ENCODE measurements around the gene NFKBIB. TPM values are rescaled to one million over a fixed set of nuclear protein-coding genes. Genes with fewer than 3 reads are reported as not detected.

Gene NFKBIB
- polyA plus RNA-seq, 3 donors, result 6.7 to 29.4 (median 9.0) TPM

- Histone ChIP-seq H3K9me3 (replicated peaks in 1 of 2; ENCODE audit: control insufficient read depth in 1 of 2, insufficient read depth in 1 of 2, low read length in 2 of 2) (no peaks in the 10 kb centered on the region), H3K4me3 (replicated peaks in 1 of 3; ENCODE audit: low read depth in 2 of 3, low read length in 3 of 3) (no peak overlapping the region), H4K20me1 (ENCODE audit: insufficient read depth, low read length) (no peaks in the 10 kb centered on the region), H3K27ac (ENCODE audit: low read depth in 1 of 2, low read length in 2 of 2) (no peak overlapping the region), H3K4me1 (ENCODE audit: control insufficient read depth in 1 of 2, insufficient read depth in 2 of 2, low read length in 2 of 2) (peaks cover 7 to 10% of the 10 kb centered on the region in 2 donors), H3K27me3 (ENCODE audit: control insufficient read depth in 2 of 2, insufficient read depth in 2 of 2, low read length in 2 of 2) (peaks cover 0 to 14% of the 10 kb centered on the region in 2 donors), H3K79me2 (ENCODE audit: insufficient read depth, low read length) (no peaks in the 10 kb centered on the region), H2AFZ (ENCODE audit: insufficient read depth, low read depth, low read length, poor library complexity, severe bottlenecking) (no peak overlapping the region), H3K4me2 (replicated peaks; ENCODE audit: extremely low read depth, low read length, poor library complexity, severe bottlenecking) (no peak overlapping the region), H3K36me3 (replicated peaks in 1 of 2; ENCODE audit: control insufficient read depth in 1 of 2, insufficient read depth in 2 of 2, low read length in 2 of 2) (no peaks in the 10 kb centered on the region), H3K9ac (ENCODE audit: insufficient read depth, low read length, poor library complexity, severe bottlenecking) (no peak overlapping the region)
- intact Hi-C loops (cut with micrococcal nuclease), result no loop called here
- Mint-ChIP-seq H3K27me3 (ENCODE audit: low read depth in 3 of 3) (peaks cover 28 to 45% (median 42%) of the 10 kb centered on the region in 3 donors), H3K9me3 (peaks cover 0 to 14% (median 8%) of the 10 kb centered on the region in 7 donors), H3K27ac (no peak overlapping the region), H3K4me3 (no peak overlapping the region), H3K4me1 (peaks cover 11% of the 10 kb centered on the region), H3K36me3 (no peaks in the 10 kb centered on the region)
- 92% methylated on average over 2 of the region's 4 CpGs for WGBS (ENCODE audit: insufficient coverage)
- no peak for TF ChIP-seq CTCF (IDR thresholded peaks at IDR 0.05)
- no peak for DNase-seq
These were observed 53.9 kb downstream of the NFKBIB start for GRCh38 chr19:38953677-38954076.

GRCh38 chr19:38956264-38956663 is 56.5 kb downstream of the NFKBIB start:
- no peak overlapping the region for H3K27ac ChIP-seq (ENCODE audit: low read depth in 1 of 2, low read length in 2 of 2)
- peaks cover 0 to 7% (median 0%) of the 10 kb centered on the region in 7 donors for H3K9me3 Mint-ChIP-seq
- no peak overlapping the region for H3K4me3 ChIP-seq (replicated peaks in 1 of 3; ENCODE audit: low read depth in 2 of 3, low read length in 3 of 3)
- no peak overlapping the region for H3K27ac Mint-ChIP-seq
- H3K36me3 ChIP-seq (replicated peaks in 1 of 2; ENCODE audit: control insufficient read depth in 1 of 2, insufficient read depth in 2 of 2, low read length in 2 of 2), result no peaks in the 10 kb centered on the region
- H3K27me3 Mint-ChIP-seq (ENCODE audit: low read depth in 3 of 3), result peaks cover 11 to 26% (median 18%) of the 10 kb centered on the region in 3 donors
- no peaks in the 10 kb centered on the region for H3K4me1 ChIP-seq (ENCODE audit: control insufficient read depth in 1 of 2, insufficient read depth in 2 of 2, low read length in 2 of 2)
- intact Hi-C loops (cut with micrococcal nuclease), result no loop called here
- TF ChIP-seq CTCF (IDR thresholded peaks at IDR 0.05), result no peak
- H3K27me3 ChIP-seq (ENCODE audit: control insufficient read depth in 2 of 2, insufficient read depth in 2 of 2, low read length in 2 of 2), result peaks cover 0 to under 1% of the 10 kb centered on the region in 2 donors
- H3K4me3 Mint-ChIP-seq, result no peak overlapping the region
- no peaks in the 10 kb centered on the region for H3K9me3 ChIP-seq (replicated peaks in 1 of 2; ENCODE audit: control insufficient read depth in 1 of 2, insufficient read depth in 1 of 2, low read length in 2 of 2)
- no peak overlapping the region for H2AFZ ChIP-seq (ENCODE audit: insufficient read depth, low read depth, low read length, poor library complexity, severe bottlenecking)
- H3K4me1 Mint-ChIP-seq, result peaks cover 2% of the 10 kb centered on the region
- DNase-seq, result no peak
- 60% methylated on average over 1 of the region's 2 CpGs for WGBS (ENCODE audit: insufficient coverage)
- no peak overlapping the region for H3K4me2 ChIP-seq (replicated peaks; ENCODE audit: extremely low read depth, low read length, poor library complexity, severe bottlenecking)
- H3K9ac ChIP-seq (ENCODE audit: insufficient read depth, low read length, poor library complexity, severe bottlenecking), result no peak overlapping the region
- no peaks in the 10 kb centered on the region for H3K79me2 ChIP-seq (ENCODE audit: insufficient read depth, low read length)
- H4K20me1 ChIP-seq (ENCODE audit: insufficient read depth, low read length), result no peaks in the 10 kb centered on the region
- no peaks in the 10 kb centered on the region for H3K36me3 Mint-ChIP-seq

All from CD14-positive monocyte (primary cell).